B cell (primary cell): ENCODE results near the gene ERICH3. TPM values are rescaled to one million over a fixed set of nuclear protein-coding genes. Genes with fewer than 3 reads are reported as not detected.

Experiments
- ATAC-seq: fragments of 200-7000 bp; cut with Tn5 transposase; one replicate; pipeline ENCODE4 v1.10.0; 2021; ENCODE audit warnings: low read depth, mild to moderate bottlenecking, moderate number of reproducible peaks, moderate library complexity
- CTCF ChIA-PET: fragments of 350-600 bp; sonication (Branson Sonifier 250); formaldehyde crosslinking; loops from one replicate; lab custom pipeline; 2021; ENCODE audit warnings: antibody characterized with exemption, inconsistent platforms; lab: Charles Lee
- POLR2A ChIA-PET: fragments of 350-600 bp; sonication (Branson Sonifier 250); formaldehyde crosslinking; loops from one replicate; lab custom pipeline; 2021; ENCODE audit warnings: antibody characterized with exemption; lab: Charles Lee
- DNase-seq: peaks from one replicate; pipeline ENCODE4 v3.0.0; 2013
- H2AFZ ChIP-seq: 2 replicates; pipeline ENCODE4 v1.6.1; 2012; ENCODE audit warnings: mild to moderate bottlenecking, low read depth, low read length; ENCODE audit not compliant: insufficient read depth, poor library complexity, severe bottlenecking
- H3K27ac ChIP-seq, 2 donors: 1 replicate in 1 of 2; 2 replicates in 1 of 2; pipeline ENCODE4 v1.5.1; 2012 to 2013; ENCODE audit warnings: low read length in 2 of 2, mild to moderate bottlenecking in 2 of 2, moderate library complexity in 1 of 2
- H3K27me3 ChIP-seq, 4 experiments: fragments of 200-600 bp in 1 of 4; sonication (generic) in 1 of 4; replicated peaks in 1 of 4; 1 replicate in 2 of 4; 2 replicates in 2 of 4; pipeline versions ENCODE4 v1.6.1 to v1.7.0; 2013 to 2016; ENCODE audit warnings: low read length in 3 of 4, mild to moderate bottlenecking in 2 of 4, mixed read lengths in 1 of 4, moderate library complexity in 1 of 4; ENCODE audit not compliant: insufficient read depth in 4 of 4, control insufficient read depth in 3 of 4; ENCODE audit errors: control extremely low read depth in 1 of 4
- H3K36me3 ChIP-seq, 2 experiments: replicated peaks in 1 of 2; 1 replicate in 1 of 2; 2 replicates in 1 of 2; pipeline versions ENCODE4 v1.6.1 to v1.7.1; 2013; ENCODE audit warnings: low read length in 1 of 2; ENCODE audit not compliant: insufficient read depth in 2 of 2, control insufficient read depth in 1 of 2; ENCODE audit errors: control extremely low read depth in 1 of 2, extremely low read depth in 1 of 2
- H3K4me1 ChIP-seq, 2 donors: fragments of 200-600 bp in 1 of 2; sonication (generic) in 1 of 2; 1 replicate in 1 of 2; 2 replicates in 1 of 2; pipeline versions ENCODE4 v1.5.1 to v1.6.1; 2013 to 2017; ENCODE audit warnings: low read length in 2 of 2; ENCODE audit not compliant: control insufficient read depth in 2 of 2, insufficient read depth in 2 of 2
- H3K4me2 ChIP-seq: replicated peaks from 2 replicates; pipeline ENCODE3; 2012; ENCODE audit warnings: mild to moderate bottlenecking, low read depth, low read length; ENCODE audit not compliant: poor library complexity, severe bottlenecking
- H3K4me3 ChIP-seq, 5 experiments: fragments of 200-600 bp in 1 of 5; sonication (generic) in 1 of 5; 1 replicate in 3 of 5; 2 replicates in 2 of 5; pipeline versions ENCODE4 v1.5.1 to v1.7.0; 2011 to 2016; ENCODE audit warnings: low read length in 4 of 5, mild to moderate bottlenecking in 4 of 5, low read depth in 2 of 5, control low read depth in 1 of 5, moderate library complexity in 1 of 5; ENCODE audit not compliant: insufficient read depth in 1 of 5; ENCODE audit errors: control extremely low read depth in 1 of 5, extremely low read depth in 1 of 5
- H3K79me2 ChIP-seq: fragments of 200-600 bp; sonication (generic); one replicate; pipeline ENCODE4 v1.6.0; 2016; ENCODE audit warnings: low read length; ENCODE audit not compliant: control insufficient read depth, insufficient read depth
- H3K9ac ChIP-seq: fragments of 200-600 bp; sonication (generic); 2 replicates; pipeline ENCODE4 v1.6.1; 2017; ENCODE audit warnings: mild to moderate bottlenecking, low read length, moderate library complexity
- H3K9me3 ChIP-seq, 3 donors: one replicate each; pipeline versions ENCODE4 v1.6.1 to v1.7.1; 2013; ENCODE audit warnings: low read length in 2 of 3; ENCODE audit not compliant: control insufficient read depth in 2 of 3, insufficient read depth in 1 of 3; ENCODE audit errors: control extremely low read depth in 1 of 3
- H4K20me1 ChIP-seq: 2 replicates; pipeline ENCODE4 v1.6.0; 2012; ENCODE audit warnings: mild to moderate bottlenecking, low read length; ENCODE audit not compliant: insufficient read depth, control insufficient read depth, poor library complexity, severe bottlenecking
- H3K27ac Mint-ChIP-seq: one replicate; pipeline ENCODE4 v1.8.0; 2021; ENCODE audit warnings: mixed read lengths
- H3K27me3 Mint-ChIP-seq: one replicate; pipeline ENCODE4 v1.8.0; 2021; ENCODE audit warnings: mixed read lengths
- H3K4me1 Mint-ChIP-seq: one replicate; pipeline ENCODE4 v1.8.0; 2021; ENCODE audit warnings: mixed read lengths
- H3K4me3 Mint-ChIP-seq: one replicate; pipeline ENCODE4 v1.8.0; 2021; ENCODE audit warnings: mixed read lengths
- H3K9me3 Mint-ChIP-seq: one replicate; pipeline ENCODE4 v1.8.0; 2022; ENCODE audit warnings: mixed read lengths; ENCODE audit not compliant: insufficient read depth
- EZH2 ChIP-seq: IDR thresholded peaks from 2 replicates; pipeline ENCODE4 v1.6.1; 2012; ENCODE audit warnings: borderline replicate concordance, low read depth, mild to moderate bottlenecking, moderate library complexity, low read length; ENCODE audit not compliant: insufficient read depth, poor library complexity, severe bottlenecking
- WGBS: methylation state at CpG from one replicate; pipeline ENCODE4 v1.1.5; 2013; ENCODE audit warnings: missing lambda C conversion rate; ENCODE audit not compliant: insufficient coverage; 5-methylcytosine and 5-hydroxymethylcytosine counted together
- intact Hi-C: fragments of 100-400 bp; cut with micrococcal nuclease; formaldehyde crosslinking; loops from one replicate; pipeline ENCODE4 v1.10.0; 2022
- polyA plus RNA-seq: library from polyadenylated mRNA; depleted of rRNA; stranded (reverse); fragments of >200 nt; gene quantifications from 2 replicates; pipeline ENCODE4 v1.2.3, GENCODE V29; 2012
- total RNA-seq, 2 donors: library from RNA; stranded (reverse); fragments of 120-200 nt in 1 of 2; gene quantifications; 1 replicate in 1 of 2; 2 replicates in 1 of 2; pipeline versions ENCODE4 v1.2.3 to v1.2.4, GENCODE V29; 2013 to 2022
- TF ChIP-seq, protein P1 (sequence below): fragments of 200-600 bp; IDR thresholded peaks from one replicate; pipeline ENCODE4 v1.8.0; 2022; ENCODE audit warnings: antibody characterized with exemption, mild to moderate bottlenecking

ERICH3 gene
- total and polyA plus RNA-seq, 2 donors (not counting 1 experiment from before 2014, with no cell fraction given), result 0.03 to 0.27 TPM

DNA sequence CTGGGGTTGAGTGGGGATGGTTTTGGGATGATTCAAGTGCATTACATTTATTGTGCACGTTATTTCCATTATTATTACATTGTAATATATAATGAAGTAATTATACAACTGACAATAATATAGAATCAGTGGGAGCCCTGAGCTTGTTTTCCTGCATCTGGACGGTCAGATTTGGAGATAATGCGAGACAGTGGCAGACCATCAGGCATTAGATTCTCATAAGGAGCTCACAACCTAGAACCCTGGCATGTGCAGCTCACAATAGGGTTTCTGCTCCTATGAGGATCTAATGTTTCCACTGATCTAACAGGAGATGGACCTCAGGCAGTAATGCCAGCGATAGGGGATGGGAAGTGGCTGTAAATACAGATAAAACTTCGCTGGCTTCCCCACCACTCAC lies 83.3 kb downstream of the ERICH3 start:
- intact Hi-C loops, result no loop called here
- no peaks in the 10 kb centered on the region for H3K9me3 Mint-ChIP-seq
- H2AFZ ChIP-seq, result no peak overlapping the region
- no peak overlapping the region for H3K4me2 ChIP-seq
- no peaks in the 10 kb centered on the region for H3K9me3 ChIP-seq
- peaks cover 2% of the 10 kb centered on the region for H3K4me1 Mint-ChIP-seq
- 100% methylated on average over 2 of the region's 5 CpGs for WGBS
- ChIA-PET CTCF (no interaction called here), POLR2A (no interaction called here)
- no peaks in the 10 kb centered on the region for H3K79me2 ChIP-seq
- DNase-seq (no peak), ATAC-seq (no peak)
- H4K20me1 ChIP-seq, result no peaks in the 10 kb centered on the region
- no peaks in the 10 kb centered on the region for H3K27me3 ChIP-seq
- H3K36me3 ChIP-seq, result no peaks in the 10 kb centered on the region
- H3K4me1 ChIP-seq, result no peaks in the 10 kb centered on the region
- no peak overlapping the region for H3K4me3 ChIP-seq
- H3K9ac ChIP-seq, result no peak overlapping the region
- H3K27ac ChIP-seq, result no peak overlapping the region
- H3K27ac Mint-ChIP-seq, result no peak overlapping the region
- no peaks in the 10 kb centered on the region for H3K27me3 Mint-ChIP-seq
- no peak overlapping the region for H3K4me3 Mint-ChIP-seq
- no peak for TF ChIP-seq EZH2
- TF ChIP-seq, protein P1, sequence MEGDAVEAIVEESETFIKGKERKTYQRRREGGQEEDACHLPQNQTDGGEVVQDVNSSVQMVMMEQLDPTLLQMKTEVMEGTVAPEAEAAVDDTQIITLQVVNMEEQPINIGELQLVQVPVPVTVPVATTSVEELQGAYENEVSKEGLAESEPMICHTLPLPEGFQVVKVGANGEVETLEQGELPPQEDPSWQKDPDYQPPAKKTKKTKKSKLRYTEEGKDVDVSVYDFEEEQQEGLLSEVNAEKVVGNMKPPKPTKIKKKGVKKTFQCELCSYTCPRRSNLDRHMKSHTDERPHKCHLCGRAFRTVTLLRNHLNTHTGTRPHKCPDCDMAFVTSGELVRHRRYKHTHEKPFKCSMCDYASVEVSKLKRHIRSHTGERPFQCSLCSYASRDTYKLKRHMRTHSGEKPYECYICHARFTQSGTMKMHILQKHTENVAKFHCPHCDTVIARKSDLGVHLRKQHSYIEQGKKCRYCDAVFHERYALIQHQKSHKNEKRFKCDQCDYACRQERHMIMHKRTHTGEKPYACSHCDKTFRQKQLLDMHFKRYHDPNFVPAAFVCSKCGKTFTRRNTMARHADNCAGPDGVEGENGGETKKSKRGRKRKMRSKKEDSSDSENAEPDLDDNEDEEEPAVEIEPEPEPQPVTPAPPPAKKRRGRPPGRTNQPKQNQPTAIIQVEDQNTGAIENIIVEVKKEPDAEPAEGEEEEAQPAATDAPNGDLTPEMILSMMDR, result no peak

DNA sequence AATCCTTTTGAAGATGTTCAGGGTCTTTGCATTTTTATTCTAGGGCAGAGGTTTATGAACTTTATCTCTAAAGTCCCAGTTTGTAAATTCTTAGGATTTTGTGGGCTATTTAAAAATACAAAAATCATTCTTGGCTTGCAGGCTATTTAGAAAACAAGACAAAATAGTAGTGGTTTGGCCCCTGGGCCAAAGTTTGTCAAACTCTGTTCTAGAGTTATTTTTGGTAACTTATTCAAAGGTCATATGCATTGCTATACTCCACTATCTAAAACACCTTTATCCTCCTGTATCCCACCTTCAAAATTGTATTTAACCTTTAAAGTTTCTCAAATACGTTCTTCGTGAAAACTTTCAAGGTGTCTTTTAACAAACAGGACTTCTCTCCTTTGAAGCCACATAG lies 85.7 kb downstream of the ERICH3 start:
- H2AFZ ChIP-seq, result no peak overlapping the region
- no peaks in the 10 kb centered on the region for H3K9me3 ChIP-seq
- Mint-ChIP-seq H3K27me3 (peaks cover 4% of the 10 kb centered on the region), H3K9me3 (no peaks in the 10 kb centered on the region), H3K27ac (no peak overlapping the region), H3K4me3 (no peak overlapping the region), H3K4me1 (peaks cover 2% of the 10 kb centered on the region)
- POLR2A ChIA-PET, result no interaction called here
- H3K27ac ChIP-seq, result no peak overlapping the region
- intact Hi-C loops, result no loop called here
- CTCF ChIA-PET, result no interaction called here
- H3K36me3 ChIP-seq, result no peaks in the 10 kb centered on the region
- no peak for DNase-seq
- no peaks in the 10 kb centered on the region for H3K27me3 ChIP-seq
- TF ChIP-seq EZH2, result no peak
- TF ChIP-seq, protein P1, result no peak
- no peaks in the 10 kb centered on the region for H3K4me1 ChIP-seq
- no peak overlapping the region for H3K4me3 ChIP-seq
- no peak for ATAC-seq
- no peak overlapping the region for H3K9ac ChIP-seq
- H3K4me2 ChIP-seq, result no peak overlapping the region
- no peaks in the 10 kb centered on the region for H4K20me1 ChIP-seq
- H3K79me2 ChIP-seq, result no peaks in the 10 kb centered on the region
- WGBS, result 83% methylated on average over 2 of the region's 2 CpGs
